Gastroesophageal sphincter (tissue), 3 donors: Measurements from ENCODE around the gene SAAL1.

ENCODE experiments used
- CTCF ChIP-seq, 4 experiments: fragments of 200-600 bp in 2 of 4; fragments of 450-650 bp in 2 of 4; sonication (generic) in 1 of 4; IDR thresholded peaks; one replicate each; pipeline ENCODE4 v1.5.1; 2017 to 2019; ENCODE audit warnings: antibody characterized with exemption in 4 of 4, mild to moderate bottlenecking in 2 of 4, moderate library complexity in 2 of 4
- EP300 ChIP-seq: sonication (generic); formaldehyde crosslinking; IDR thresholded peaks from one replicate; pipeline ENCODE4 v1.6.1; 2017; ENCODE audit warnings: antibody characterized with exemption, mild to moderate bottlenecking
- POLR2A ChIP-seq, 2 donors: fragments of 450-650 bp; IDR thresholded peaks; one replicate each; pipeline ENCODE4 v1.6.1; 2017; ENCODE audit warnings: antibody characterized with exemption in 2 of 2, mild to moderate bottlenecking in 2 of 2, moderate library complexity in 1 of 2
- POLR2AphosphoS5 ChIP-seq: sonication (generic); formaldehyde crosslinking; IDR thresholded peaks from one replicate; pipeline ENCODE4 v1.6.1; 2017; ENCODE audit warnings: antibody characterized with exemption

GRCh38 chr11:18132341-18132740 lies 26.5 kb upstream of the SAAL1 start, which contains the start of gene MRGPRX3:
- TF ChIP-seq POLR2AphosphoS5: no peak
- TF ChIP-seq CTCF (IDR thresholded peaks at IDR 0.05): no peak
- TF ChIP-seq POLR2A (IDR thresholded peaks at IDR 0.05): no peak
- TF ChIP-seq EP300: no peak
